Iris pigment epithelial cell (primary cell): Measurements from ENCODE around the gene SMYD3.

Source experiments
- DNase-seq: peaks from one replicate; pipeline ENCODE4 v3.0.0-alpha.2; 2011; ENCODE audit warnings: low read depth

Gene SMYD3

DNA sequence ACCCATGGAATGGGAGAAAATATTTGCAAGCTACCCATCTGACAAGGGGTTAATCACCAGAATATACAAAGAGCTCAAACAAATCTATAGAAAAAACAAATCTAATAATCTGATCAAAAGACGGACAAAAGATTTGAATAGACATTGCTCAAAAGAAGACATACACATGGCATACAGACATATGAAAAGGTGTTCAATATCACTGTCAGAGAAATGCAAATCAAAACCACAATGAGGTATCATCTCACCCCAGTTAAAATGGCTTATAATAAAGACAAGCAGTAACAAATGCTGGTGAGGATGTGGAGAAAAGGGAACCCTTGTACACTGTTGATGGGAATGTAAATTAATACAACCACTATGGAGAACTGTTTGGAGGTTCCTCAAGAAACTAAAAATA is 600.9 kb downstream of the SMYD3 start:
- DNase-seq = no peak

DNA sequence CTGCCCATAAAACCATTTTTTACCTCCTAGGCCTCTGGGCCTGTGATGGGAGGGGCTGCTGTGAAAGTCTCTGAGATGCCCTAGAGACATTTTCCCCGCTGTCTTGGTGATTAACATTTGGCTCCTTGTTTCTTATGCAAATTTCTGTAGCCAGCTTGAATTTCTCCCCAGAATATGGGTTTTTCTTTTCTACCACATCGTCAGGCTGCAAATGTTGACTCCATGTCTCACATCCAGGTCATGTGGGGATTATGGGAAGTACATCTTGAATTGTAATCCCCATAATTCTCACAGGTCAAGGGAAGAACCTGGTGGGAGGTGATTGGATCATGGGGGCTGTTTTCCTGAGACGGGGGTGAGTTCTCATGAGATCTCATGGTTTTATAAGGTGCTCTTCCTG is 603.2 kb downstream of the SMYD3 start:
- DNase-seq = no peak

DNA sequence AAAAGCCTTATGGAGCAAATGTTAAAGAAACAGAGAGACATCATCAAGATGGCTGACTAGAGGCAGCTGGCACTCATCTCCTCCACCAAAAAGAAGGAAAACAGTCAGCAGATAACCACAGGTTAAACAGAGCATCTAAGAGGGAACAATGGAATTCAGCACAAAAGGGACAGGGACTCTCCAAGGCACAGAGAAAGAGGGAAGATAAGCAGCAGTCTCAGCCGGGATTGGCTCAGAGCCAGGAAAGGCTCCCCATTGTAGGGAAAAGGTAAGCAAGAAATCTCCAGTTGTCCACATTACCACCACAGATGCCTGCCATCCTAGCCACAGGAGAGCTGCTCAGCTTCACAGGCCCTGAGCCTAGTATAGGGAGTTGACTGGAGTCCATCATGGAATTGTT is 605.5 kb downstream of the SMYD3 start:
- no peak for DNase-seq

DNA sequence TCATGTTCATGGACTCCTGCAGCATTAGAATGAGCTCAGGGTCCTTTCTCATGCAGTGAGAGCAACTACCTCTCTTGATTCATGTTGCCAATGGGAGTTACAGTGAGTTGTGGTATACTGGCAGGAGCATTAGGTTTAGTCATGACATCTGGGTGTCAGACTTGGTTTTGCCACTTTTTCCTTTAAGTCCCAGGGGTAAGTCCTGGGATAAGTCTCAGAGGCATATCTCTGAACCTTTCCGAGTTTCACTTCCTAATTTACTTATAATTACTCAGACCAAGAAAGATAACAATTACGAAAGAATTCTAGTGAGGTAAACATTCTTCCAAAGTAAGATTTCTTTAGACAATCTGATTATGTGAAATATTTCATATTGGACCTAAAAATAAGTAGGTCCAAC is 606.0 kb downstream of the SMYD3 start:
- no peak for DNase-seq

DNA sequence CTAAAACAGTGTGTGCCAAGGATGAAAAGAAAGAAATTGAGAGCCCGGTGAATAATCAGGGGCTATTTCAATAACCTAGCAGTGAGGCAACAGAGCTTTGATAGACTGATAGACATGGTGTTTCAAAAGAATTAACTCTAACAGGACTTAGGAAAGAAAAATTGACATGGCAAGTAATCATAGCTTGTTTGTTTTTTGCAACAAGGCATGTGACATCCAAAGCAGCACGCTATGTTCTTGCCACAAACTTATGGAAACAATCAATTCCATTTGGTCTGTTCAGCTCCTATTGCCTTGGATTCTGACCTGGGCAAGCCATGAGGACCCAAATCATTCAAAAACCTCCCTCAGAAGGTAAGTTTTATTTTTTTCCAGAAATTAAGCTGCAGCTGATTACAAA is 608.5 kb downstream of the SMYD3 start:
- no peak for DNase-seq

DNA sequence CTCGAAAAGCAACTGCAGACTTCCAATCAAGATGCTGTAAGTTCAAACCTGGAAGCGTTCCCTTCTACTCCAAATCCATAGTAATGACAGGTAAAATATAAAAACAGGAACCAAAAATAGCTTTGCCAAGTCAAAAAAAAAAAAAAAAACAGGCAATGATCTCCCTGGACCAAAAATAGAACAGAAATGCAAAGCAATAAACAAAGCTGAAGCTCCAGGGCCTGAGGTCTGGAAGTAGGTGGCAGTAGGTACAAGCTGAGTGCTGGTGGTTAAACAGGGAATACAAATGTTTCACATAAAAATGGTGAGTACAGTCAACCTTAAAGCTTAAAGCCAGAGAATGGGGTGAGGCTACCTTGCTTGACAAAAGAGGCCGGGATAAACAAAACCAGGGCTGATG is 610.8 kb downstream of the SMYD3 start:
- no peak for DNase-seq

DNA sequence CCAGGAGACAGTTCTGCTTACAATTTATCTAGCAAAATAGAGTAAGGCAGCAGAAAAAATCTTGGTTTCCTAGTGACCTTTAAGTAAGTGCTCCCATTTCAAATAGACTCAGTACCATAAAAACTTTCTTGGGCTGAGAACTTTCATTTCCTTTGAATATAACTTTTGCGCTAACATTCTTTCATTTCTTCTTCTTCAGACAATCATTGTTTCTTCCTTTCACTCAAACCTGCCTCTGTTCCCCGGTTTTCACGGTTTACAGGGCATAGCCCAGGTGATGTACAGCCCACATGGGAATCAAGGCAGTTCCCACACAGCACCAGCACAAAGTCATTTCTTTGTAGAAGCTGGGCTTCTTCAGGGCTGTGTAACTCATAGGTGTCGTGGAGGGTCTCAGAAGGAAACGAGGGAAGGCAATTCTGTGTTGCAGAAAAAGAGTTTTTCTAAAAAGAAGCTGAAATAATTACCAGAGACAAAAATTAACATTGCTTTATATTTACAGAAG is 611.6 kb downstream of the SMYD3 start:
- no peak for DNase-seq

DNA sequence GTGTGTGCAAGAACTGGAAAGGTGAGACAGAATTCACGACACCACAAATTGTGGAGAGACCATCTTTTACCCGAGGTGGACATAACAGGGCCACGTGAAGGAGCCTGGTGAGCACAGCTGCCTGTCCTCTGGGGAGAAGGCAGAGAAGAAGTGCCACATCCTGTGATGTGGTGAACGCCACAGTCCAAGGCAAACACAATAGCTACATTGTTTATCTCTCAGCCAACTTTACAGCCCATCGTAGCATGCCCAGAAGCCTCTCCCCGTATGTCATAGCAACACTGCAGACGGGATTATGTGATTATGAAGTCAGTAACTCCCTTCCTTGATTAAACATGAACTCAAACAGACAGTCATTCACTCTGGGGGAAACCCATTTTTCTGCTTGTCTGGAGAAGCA is 612.2 kb downstream of the SMYD3 start:
- DNase-seq = no peak

DNA sequence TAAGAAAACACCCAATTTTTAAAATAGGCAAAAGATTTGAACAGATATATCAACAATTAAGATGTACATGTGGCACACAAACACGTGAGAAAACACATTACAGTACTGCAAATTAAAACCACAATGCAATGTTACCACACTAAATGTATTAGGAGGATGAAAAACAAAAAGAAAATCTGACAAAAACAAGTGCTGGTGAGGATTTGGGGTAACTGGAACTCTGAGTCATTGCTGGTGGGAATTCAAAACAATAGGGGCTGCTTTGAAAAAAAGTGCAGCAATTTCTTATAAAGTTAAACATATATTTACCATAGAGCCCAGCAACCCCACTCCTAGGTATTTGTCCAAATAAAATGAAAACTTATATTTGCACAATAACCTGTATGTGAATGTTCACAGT is 614.1 kb downstream of the SMYD3 start:
- DNase-seq = no peak

DNA sequence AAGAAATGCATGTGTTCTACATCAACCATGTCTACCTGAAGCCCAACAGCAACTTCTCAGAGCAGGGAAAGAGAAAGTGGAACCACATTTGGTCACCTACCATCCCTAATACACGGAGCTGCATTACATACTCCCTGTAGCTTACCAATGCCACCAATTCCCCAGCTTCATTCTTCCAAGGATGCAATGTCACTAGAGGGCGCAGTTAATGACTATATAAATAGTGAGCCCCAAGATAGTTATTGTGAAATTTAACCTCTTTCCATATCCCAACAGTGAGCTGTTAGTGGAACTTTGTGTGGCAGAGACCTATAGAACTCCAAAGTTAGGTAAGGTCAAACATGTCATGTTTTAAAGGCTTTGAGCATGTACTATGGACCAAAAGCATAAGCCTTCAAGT is 618.3 kb downstream of the SMYD3 start:
- DNase-seq = peak; percentile 65

DNA sequence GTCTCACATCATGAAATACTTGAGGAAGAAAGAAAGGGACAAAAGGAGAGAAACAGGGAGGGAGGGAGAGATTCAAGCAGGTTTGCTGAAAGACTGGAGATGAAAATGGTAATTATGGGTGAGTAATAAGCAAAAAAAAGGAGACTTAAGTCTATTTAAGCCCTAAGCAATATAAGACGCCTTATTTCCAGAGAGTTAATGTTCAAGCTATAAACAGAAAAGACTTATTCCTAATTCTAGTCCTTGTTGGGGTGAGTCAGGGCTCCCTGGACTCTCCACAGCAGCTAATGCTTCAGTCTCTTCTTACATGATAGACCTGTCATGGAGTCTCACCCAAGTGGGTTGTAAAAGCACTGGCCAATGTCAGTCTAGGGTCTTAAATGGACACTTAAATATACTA is 619.2 kb downstream of the SMYD3 start:
- DNase-seq = no peak

DNA sequence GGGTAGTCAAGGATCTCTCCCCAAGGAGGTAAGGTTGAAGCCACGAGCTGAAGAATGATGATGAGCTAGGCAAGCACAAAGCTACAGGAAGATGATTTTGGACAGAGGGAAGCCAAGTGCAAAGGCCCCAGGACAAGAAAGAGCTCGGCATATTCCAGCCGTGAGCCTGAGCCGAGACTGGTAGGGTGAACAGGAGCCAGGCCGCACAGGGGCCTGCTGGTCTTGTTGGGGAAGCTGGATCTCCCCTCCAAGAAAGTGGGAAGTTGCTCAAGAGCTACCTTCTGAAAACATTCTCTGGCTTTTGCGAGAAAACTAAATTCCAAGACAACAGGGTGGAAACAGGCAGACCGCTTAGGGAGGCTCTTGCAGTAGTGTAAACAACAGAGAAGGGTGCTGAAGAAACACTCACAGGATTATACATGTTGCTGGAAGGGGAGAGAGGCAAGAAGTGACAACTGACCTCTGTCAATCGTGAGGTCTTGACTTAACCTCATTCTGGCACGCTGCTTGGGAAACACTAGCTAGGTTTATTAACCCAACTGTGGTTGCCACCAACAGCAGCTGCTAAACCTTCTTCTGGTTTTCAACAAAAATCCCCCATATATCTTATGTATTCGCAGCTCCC is 625.2 kb downstream of the SMYD3 start:
- peak; percentile 60 for DNase-seq

DNA sequence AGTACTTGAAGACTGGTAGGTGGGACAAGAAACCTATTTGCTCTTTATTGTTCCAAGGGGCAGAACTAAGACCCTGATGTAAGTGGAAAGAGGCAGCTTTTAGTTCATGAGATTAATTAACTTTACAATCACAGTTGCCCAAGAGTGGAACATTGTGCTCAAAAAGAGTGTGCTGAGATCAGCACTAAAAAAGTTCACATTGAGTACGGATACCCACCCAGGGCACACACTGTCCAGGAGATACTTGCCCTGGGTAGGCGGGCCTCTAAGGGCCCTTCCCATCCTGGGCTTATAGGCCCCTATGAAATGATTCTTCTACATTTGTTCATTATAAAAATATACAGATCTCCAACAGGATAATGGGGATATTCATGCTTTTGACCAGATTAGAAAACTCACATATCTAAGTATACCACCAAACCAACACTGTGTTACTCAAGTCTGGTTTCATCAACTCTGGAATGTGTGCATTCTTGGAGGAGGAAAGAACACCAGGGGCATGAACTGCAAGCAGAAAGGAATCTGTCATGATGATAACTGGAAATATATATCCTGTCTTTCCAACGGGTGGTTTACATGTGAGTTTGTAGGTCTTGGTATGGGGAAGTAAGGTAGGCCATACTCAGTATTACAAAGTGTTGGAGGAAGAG is 626.2 kb downstream of the SMYD3 start:
- DNase-seq = peak; percentile 99

DNA sequence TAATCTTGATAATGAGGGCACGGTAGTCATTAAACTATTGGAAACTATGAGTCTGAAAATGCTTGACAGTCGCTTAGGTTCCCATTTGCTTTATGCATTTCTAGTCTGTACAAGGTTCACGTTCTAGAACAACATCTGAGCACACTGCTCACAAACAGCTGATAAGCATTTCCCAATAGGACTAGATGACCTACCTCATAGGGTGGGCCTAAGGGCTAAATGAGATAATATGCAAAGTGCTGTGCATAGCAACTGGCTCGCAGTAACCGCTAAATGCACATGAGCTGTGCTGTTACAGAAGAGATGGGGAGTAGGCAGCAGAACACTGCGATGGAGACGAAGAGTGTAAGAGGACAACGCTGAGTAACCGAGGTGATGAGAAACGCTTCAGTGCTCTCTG is 628.0 kb downstream of the SMYD3 start:
- peak; percentile 57 for DNase-seq

DNA sequence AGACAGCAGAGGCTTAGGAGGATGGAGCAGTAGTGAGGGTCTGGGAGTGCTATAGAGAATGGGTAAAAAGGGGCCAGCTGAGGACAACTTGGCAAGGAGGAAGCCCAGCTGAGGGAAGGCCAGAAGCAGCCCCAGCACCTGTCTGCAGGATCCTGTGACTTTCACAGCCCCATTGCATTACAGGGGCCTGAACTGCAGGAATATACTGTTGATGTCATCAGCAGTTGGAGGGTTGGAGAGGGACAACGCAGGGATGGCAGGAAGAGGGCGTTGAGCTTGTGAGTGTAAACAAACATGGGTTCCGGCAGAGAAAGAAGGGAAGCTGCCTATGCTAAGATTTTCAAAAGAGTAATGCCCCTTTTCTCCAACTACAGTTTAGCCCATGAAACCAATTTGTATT is 628.5 kb downstream of the SMYD3 start:
- peak; percentile 66 for DNase-seq

DNA sequence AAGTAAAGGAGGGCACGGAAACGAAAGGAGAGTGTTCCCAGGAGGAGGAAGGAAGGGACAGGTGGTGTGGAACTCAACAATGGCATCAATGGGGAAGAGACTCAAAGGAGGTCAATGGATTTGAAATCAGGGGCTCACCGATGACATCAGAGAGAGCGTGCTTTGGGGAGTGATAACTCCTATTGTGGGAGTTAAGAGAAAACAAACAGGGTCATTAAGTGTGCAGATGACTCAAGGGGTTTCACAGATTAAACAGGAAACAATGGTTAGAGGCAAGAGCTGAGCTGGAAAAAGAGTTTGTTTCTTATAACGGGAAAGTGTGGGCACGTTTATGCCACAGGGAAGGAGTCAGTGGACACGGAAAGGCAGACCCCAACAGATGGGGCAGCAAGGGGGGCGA is 629.1 kb downstream of the SMYD3 start:
- DNase-seq = peak; percentile 60

DNA sequence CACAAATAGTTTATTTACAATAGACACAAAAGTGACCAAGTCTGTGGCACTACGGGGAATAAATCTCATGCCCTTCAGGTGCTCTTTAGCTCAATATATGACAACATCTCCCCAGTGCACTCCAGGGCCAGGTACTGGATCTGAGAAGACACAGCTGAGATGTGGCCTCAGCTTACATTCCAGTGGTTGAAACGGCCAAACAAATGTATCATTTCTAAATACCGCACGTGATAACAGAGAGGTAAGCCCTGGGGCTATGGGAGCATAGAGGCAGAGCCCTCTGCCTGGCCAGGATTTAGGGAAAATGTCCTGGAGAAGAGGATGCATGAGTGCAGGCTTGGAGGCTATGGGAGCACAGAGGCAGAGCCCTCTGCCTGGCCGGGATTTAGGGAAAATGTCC is 630.5 kb downstream of the SMYD3 start:
- peak; percentile 85 for DNase-seq

DNA sequence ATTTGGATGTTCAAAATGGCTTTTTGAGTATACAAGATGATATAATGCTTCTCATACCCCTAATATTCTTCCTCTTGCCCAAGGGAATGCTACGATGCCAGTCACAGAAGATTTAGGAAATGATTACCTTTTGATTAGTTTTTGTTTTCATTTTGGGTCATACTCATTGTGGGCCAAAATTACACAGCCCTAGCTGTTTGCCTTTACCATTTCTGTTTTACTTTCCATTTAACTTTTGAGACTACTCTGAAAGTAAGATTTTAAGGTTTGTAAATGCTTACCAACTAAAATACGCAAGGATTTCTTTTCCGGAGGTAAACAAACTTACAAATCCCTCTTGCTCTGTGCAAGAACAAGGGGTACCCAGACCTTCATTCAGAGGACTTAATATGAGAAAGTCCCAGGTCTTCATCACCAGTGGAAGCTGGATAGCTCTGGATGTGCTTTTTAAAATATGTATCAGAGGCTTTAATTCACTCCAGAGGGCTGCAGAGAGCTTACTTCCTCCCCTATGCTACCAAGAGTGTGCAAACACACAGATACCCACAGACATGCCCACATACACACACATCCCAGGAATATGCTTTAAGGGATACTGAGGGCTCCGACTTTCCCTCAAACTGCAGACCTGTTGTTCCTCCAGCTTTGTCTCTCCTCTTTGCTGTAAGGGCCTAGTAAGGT is 631.4 kb downstream of the SMYD3 start:
- no peak for DNase-seq

DNA sequence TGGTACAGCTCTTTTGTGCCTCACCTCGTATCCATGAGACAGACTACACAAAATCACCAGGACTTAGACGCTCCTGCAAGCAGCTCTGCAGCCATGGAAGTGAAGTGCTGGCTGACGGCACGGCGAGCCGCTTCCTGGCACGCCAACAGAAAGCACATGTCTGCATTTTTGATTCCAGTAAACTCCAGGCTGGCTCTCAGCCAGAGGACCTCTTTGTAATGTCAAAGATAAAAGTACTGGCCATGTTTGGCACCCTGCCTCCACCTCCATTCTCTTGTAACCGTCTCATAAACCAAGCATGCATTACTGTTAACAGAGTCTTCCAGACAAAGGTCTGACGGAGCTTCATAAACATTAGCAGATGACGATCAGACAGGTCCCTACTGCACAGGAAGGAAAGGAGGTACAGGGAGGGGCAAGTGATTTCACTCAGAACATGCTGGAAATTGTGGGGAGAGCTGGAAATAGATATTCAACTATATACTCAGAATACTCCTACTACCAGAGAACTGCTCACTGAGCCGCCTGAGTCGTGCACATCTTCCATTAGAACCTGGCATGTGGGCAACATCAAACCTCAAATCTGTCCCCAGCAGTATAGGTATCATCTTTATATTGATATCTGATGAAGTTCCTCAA is 632.0 kb downstream of the SMYD3 start:
- DNase-seq = peak; percentile 100

DNA sequence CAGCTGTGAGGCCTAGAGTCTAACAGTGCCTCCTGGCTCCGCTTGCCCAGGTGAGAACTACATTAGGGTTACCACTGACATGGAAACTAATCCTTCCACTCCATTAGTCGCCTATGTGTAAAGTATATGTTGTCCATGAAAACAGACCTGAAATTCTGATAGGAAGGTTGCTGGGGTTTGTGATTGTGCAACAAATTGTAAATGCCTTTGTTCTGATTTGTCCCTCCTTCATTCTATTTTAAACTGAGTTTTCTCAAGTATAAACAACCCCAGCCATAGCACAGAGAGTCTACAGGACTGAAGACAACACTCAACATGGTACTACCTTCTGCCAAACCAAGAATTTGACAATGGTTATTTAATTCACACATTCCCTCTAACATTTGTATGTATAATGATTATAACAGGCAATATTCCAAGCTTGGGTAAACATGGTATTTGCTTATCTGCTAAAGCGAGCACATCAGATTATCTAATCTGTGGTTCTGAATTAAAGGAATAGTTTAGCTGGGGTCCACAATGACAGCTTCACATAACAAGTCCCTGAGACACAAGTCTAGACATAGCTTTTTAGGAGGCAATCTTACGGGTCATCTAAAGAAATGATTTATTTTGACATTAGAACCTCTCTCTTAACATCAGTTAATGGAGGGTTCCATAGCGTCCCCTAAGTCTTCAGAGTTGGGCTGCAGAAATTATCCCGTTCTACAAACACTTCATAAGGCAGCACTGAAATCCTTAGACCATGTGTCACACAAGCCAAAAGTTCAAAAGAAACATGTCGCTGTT is 633.0 kb downstream of the SMYD3 start:
- peak; percentile 78 for DNase-seq

DNA sequence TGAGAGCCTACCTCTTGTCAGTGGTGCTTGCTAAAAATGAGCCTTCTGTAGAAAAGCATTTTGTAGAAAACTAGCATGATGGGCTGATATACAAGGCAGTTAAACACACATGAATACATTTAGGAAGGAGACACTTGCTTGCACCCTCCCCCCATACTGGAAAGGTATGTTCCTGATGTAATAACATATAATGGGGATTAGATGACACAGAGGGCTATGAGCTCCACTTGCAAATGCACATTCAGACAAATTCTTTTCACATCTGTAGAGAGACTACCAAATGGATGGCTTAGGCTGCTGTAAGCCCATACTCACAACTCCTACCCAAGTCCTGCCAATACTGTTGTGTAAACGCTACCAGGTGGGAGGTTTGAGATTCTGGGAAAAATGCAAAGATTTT is 634.0 kb downstream of the SMYD3 start:
- peak; percentile 62 for DNase-seq

DNA sequence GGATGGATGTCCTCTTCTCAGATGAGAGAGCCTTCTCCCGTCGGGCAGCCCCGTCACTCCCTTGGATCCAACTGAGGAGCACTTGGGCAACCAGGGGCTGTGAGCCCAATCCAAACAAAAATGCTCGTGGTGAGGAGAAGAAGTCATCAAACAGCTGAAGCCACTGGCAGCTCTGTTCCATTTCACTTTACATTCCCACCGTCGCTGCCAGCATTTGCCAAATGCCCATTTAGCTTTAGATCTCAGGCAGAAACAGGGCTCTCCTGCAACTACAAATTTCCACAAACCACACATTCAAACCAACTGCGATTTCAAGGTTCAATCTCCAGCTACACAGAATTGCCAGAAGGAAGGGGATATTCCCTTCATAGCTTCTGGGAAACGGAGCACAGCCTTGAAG is 634.6 kb downstream of the SMYD3 start:
- DNase-seq = no peak
